ENCODE measurements around the gene ZBTB11. TPM values are rescaled to one million over a fixed set of nuclear protein-coding genes. Genes with fewer than 3 reads are reported as not detected.
"Not testable (repeated sequence)": the region's sequence is repeated elsewhere in the genome, so short reads cannot be mapped to it uniquely, and the experiment has no call there.

ZBTB11 gene
- polyA plus RNA-seq, 1 of the 3 experiments (the other 2 are of a cell fraction): 4.9 TPM

DNA sequence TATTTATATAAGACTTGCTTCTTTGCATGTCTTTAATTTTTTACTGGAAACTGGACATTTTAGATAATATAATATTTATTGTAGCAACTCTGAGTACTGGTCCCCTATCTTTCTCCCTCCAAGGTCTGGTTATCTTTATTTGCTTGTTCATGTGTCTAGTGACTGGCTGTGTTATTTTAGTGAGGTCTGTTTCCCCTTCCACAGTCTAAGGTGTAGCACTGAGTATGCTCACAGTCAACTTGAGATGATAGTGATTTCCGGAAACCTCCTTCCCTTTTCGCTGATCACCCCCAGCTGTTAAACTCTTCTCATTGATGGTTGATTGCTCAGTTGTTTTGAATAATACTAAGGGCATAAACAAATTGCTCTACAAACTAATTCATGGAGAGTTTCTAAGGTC, 65.9 kb downstream of the ZBTB11 start:
- Histone ChIP-seq H3K4me3 (ENCODE audit: low read depth in 2 of 2, low read length in 1 of 2) (no peak overlapping the region), H3K4me1 (ENCODE audit: control insufficient read depth in 1 of 2, insufficient read depth in 2 of 2, low read depth in 1 of 2, low read length in 1 of 2) (no peaks in the 10 kb centered on the region), H4K20me1 (ENCODE audit: insufficient read depth) (no peaks in the 10 kb centered on the region), H3K4me2 (no peak overlapping the region), H3K9me3 (no peaks in the 10 kb centered on the region), H3K27me3 (ENCODE audit: insufficient read depth) (no peaks in the 10 kb centered on the region), H2AFZ (ENCODE audit: low read depth) (no peak overlapping the region), H3K9ac (no peak overlapping the region), H3K36me3 (replicated peaks in 1 of 2; ENCODE audit: control insufficient read depth in 1 of 2, insufficient read depth in 2 of 2, low read length in 1 of 2) (no peaks in the 10 kb centered on the region), H3F3A (replicated peaks; ENCODE audit: insufficient read depth) (no peaks in the 10 kb centered on the region), H3K9me2 (no peaks in the 10 kb centered on the region), H3K79me2 (ENCODE audit: insufficient read depth) (no peaks in the 10 kb centered on the region), H3K27ac (ENCODE audit: low read depth in 2 of 2, low read length in 1 of 2) (no peak overlapping the region)
- POLR2A ChIA-PET: no interaction called here
- no peak for DNase-seq
- TF ChIP-seq RFX5 (IDR thresholded peaks at IDR 0.05; ENCODE audit: low read length): no peak
- TF ChIP-seq MXI1 (IDR thresholded peaks at IDR 0.05; ENCODE audit: low read depth, low read length): no peak
- TF ChIP-seq, protein P1, sequence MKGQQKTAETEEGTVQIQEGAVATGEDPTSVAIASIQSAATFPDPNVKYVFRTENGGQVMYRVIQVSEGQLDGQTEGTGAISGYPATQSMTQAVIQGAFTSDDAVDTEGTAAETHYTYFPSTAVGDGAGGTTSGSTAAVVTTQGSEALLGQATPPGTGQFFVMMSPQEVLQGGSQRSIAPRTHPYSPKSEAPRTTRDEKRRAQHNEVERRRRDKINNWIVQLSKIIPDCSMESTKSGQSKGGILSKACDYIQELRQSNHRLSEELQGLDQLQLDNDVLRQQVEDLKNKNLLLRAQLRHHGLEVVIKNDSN (IDR thresholded peaks at IDR 0.05; ENCODE audit: borderline replicate concordance, low read depth): no peak
- no peak for TF ChIP-seq TEAD4 (IDR thresholded peaks at IDR 0.05; ENCODE audit: borderline replicate concordance, insufficient read depth)
- no peak for TF ChIP-seq SMC3 (IDR thresholded peaks at IDR 0.05; ENCODE audit: low read depth, low read length)
- no peak for TF ChIP-seq GABPA (IDR thresholded peaks at IDR 0.05; ENCODE audit: low read depth)
- TF ChIP-seq MEF2A (IDR thresholded peaks at IDR 0.05; ENCODE audit: borderline replicate concordance, low read depth): no peak
- TF ChIP-seq NFIC (IDR thresholded peaks at IDR 0.05; ENCODE audit: borderline replicate concordance): no peak
- TF ChIP-seq RAD21 (IDR thresholded peaks at IDR 0.05; ENCODE audit: low read length): no peak
- no peak for TF ChIP-seq EP300 (IDR thresholded peaks at IDR 0.05; ENCODE audit: borderline replicate concordance in 1 of 2, low read depth in 1 of 2, low read length in 1 of 2)
- no peak for TF ChIP-seq POLR2AphosphoS5 (IDR thresholded peaks at IDR 0.05; ENCODE audit: low read depth, low read length)
- CTCF ChIA-PET: no interaction called here
- 97% methylated on average over 2 of the region's 2 CpGs for WGBS (ENCODE audit: low lambda C conversion rate)

DNA sequence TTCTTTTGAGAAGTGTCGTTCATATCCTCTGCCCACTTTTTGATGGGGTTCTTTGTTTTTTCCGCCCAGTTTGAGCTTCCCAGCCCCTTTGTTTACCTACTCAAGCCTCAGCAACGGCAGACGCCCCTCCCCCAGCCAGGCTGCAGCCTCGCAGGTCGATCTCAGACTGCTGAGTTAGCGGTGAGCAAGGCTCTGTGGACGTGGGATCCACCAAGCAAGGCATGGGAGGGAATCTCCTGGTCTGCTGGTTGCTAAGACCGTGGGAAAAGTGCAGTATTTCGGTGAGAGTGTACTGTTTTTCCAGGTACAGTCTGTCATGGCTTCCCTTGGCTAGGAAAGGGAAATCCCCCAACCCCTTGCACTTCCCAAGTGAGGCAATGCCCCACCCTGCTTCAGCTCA, 71.5 kb downstream of the ZBTB11 start:
- H4K20me1 ChIP-seq (ENCODE audit: insufficient read depth); DNase-seq; H3K79me2 ChIP-seq (ENCODE audit: insufficient read depth); H3K27me3 ChIP-seq (ENCODE audit: insufficient read depth); H3K4me3 ChIP-seq (ENCODE audit: low read depth in 2 of 2, low read length in 1 of 2); H3K4me2 ChIP-seq; H2AFZ ChIP-seq (ENCODE audit: low read depth); H3K9me3 ChIP-seq; H3K27ac ChIP-seq (ENCODE audit: low read depth in 2 of 2, low read length in 1 of 2); H3K9ac ChIP-seq; CTCF ChIA-PET; H3F3A ChIP-seq (replicated peaks; ENCODE audit: insufficient read depth); H3K9me2 ChIP-seq; H3K36me3 ChIP-seq (replicated peaks in 1 of 2; ENCODE audit: control insufficient read depth in 1 of 2, insufficient read depth in 2 of 2, low read length in 1 of 2); H3K4me1 ChIP-seq (ENCODE audit: control insufficient read depth in 1 of 2, insufficient read depth in 2 of 2, low read depth in 1 of 2, low read length in 1 of 2); POLR2A ChIA-PET: not testable (repeated sequence)
- WGBS (ENCODE audit: low lambda C conversion rate): 78% methylated on average over 10 of the region's 10 CpGs

DNA sequence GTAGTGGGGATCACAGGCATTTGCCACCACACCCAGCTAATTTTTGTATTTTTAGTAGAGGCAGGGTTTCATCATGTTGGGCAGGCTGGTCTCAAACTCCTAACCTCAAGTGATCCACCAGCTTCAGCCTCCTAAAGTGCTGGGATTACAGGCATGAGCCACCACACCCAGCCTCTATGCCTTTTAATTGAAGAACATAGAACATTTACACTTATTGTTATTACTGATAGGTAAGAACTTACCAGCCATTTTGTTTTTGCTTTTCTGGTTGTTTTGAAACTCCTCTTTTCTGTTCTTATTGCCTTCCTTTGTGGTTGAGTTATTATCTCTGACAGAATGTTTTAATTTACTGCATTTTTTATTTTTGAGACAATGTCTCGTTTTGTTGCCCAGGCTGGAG, 73.7 kb downstream of the ZBTB11 start:
- Histone ChIP-seq H2AFZ (ENCODE audit: low read depth) (no peak overlapping the region), H3K9ac (no peak overlapping the region), H3K4me3 (ENCODE audit: low read depth in 2 of 2, low read length in 1 of 2) (no peak overlapping the region), H3K27me3 (ENCODE audit: insufficient read depth) (no peaks in the 10 kb centered on the region), H3F3A (replicated peaks; ENCODE audit: insufficient read depth) (peaks cover 7% of the 10 kb centered on the region), H3K4me2 (no peak overlapping the region), H3K36me3 (replicated peaks in 1 of 2; ENCODE audit: control insufficient read depth in 1 of 2, insufficient read depth in 2 of 2, low read length in 1 of 2) (peaks cover 0 to 7% of the 10 kb centered on the region in 2 experiments), H3K9me2 (no peaks in the 10 kb centered on the region), H3K4me1 (ENCODE audit: control insufficient read depth in 1 of 2, insufficient read depth in 2 of 2, low read depth in 1 of 2, low read length in 1 of 2) (no peaks in the 10 kb centered on the region), H3K79me2 (ENCODE audit: insufficient read depth) (no peaks in the 10 kb centered on the region), H3K27ac (ENCODE audit: low read depth in 2 of 2, low read length in 1 of 2) (no peak overlapping the region), H3K9me3 (no peaks in the 10 kb centered on the region), H4K20me1 (ENCODE audit: insufficient read depth) (no peaks in the 10 kb centered on the region)
- ChIA-PET CTCF (no interaction called here), POLR2A (no interaction called here)
- WGBS (ENCODE audit: low lambda C conversion rate): 91% methylated on average over 1 of the region's 1 CpG
- DNase-seq: no peak
- TF ChIP-seq, protein P1 (IDR thresholded peaks at IDR 0.05; ENCODE audit: borderline replicate concordance, low read depth): no peak
